Activated naive CD4-positive, alpha-beta T cell treated with anti-CD3 and anti-CD28 coated beads for 36 hours (primary cell): ENCODE measurements around the gene DSTN. TPM values are rescaled to one million over a fixed set of nuclear protein-coding genes. Genes with fewer than 3 reads are reported as not detected.

ENCODE experiments used
- CTCF ChIA-PET: fragments of 350-600 bp; sonication (Branson Sonifier 250); formaldehyde crosslinking; loops from one replicate; lab custom pipeline; 2021; ENCODE audit warnings: antibody characterized with exemption; lab: Charles Lee
- DNase-seq: peaks from one replicate; pipeline ENCODE4 v3.0.0-alpha.2; 2020
- H3K27ac Mint-ChIP-seq: one replicate; pipeline ENCODE4 v1.8.0; 2021; ENCODE audit warnings: mild to moderate bottlenecking, mixed read lengths
- H3K27me3 Mint-ChIP-seq: one replicate; pipeline ENCODE4 v1.8.0; 2021; ENCODE audit warnings: low read depth, mixed read lengths
- H3K36me3 Mint-ChIP-seq: one replicate; pipeline ENCODE4 v1.8.0; 2021; ENCODE audit warnings: low read depth, mixed read lengths
- H3K4me1 Mint-ChIP-seq: one replicate; pipeline ENCODE4 v1.8.0; 2021; ENCODE audit warnings: low read depth, mixed read lengths
- H3K4me3 Mint-ChIP-seq: one replicate; pipeline ENCODE4 v1.8.0; 2021; ENCODE audit warnings: mild to moderate bottlenecking, moderate library complexity, mixed read lengths
- H3K9me3 Mint-ChIP-seq: one replicate; pipeline ENCODE4 v1.8.0; 2021; ENCODE audit warnings: mixed read lengths
- intact Hi-C: fragments of 100-400 bp; cut with micrococcal nuclease; formaldehyde crosslinking; loops from one replicate; pipeline ENCODE4 v1.15.1; 2023
- total RNA-seq, 2 experiments: library from RNA; stranded (reverse); gene quantifications; one replicate each; pipeline ENCODE4 v1.2.3, GENCODE V29; 2021

Gene DSTN
- total RNA-seq, 2 experiments from 2014 or later = 68.9 to 69.7 TPM

DNA sequence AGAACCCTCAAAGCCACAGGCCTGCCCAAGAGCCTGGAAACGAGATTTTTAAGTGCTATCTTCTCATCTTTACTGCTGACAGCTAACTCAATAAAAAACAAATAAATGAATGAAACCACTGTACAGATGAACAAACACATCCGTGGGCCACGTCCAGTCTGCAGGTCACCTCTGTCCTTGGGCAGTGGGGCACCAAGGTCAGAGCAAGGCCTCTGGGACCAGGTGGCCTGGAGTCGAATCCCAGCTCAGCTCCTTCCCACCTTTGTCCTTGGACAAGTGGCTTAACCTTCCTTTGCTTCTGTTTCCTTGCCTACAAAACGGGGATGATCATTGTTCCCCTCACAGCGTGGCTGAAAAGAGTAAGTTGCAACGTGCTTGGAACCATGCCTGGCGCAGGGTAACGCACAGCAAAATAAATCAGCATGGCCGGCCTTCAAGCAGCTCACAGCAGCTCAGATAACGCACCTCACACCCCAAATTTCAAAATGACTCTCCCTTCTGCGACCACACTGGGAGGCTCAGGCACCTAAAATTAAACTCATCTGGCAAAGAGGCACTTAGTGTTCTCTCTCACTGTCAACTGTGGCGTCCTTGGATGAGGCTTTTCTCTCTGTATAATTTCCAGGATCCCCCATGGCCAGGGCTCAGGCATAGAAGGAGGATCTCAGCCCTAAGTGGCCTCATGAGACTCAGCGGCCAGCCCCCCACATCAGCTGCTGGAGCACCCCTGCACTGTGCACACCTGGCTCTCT lies 76.5 kb downstream of the DSTN start:
- no peaks in the 10 kb centered on the region for H3K27me3 Mint-ChIP-seq
- intact Hi-C loops = no loop called here

DNA sequence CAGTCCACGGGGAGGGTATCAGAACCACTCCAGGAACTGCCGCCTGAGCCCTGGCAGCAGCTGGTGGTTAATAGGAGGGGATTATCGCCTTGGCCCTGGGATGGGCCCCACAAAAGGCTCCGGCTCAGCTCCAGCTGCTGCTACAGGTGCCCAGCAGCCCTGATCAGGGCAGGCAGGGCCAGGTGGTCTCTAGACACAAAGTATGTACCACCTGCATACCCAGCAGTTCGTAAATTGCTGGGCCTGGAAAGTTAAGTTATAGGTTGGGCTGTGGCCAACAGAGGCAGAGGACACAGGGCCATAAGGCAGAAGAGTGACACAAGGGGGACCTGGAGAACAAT lies 77.1 kb downstream of the DSTN start:
- peaks cover 6% of the 10 kb centered on the region for H3K4me1 Mint-ChIP-seq
- no peaks in the 10 kb centered on the region for H3K36me3 Mint-ChIP-seq
- DNase-seq = no peak
- intact Hi-C loops = no loop called here
- H3K9me3 Mint-ChIP-seq = no peaks in the 10 kb centered on the region
- H3K27ac Mint-ChIP-seq = no peak overlapping the region
- H3K4me3 Mint-ChIP-seq = no peak overlapping the region
- CTCF ChIA-PET = interaction anchor here (0.7 to 1.6 kb wide), 3 partner anchors 19 to 226 kb away, joined by 3 to 5 read pairs (median 3); no protein-coding TSS in a partner anchor
- H3K27me3 Mint-ChIP-seq = no peaks in the 10 kb centered on the region

More for the DNA sequence above, 76.5 kb downstream of the DSTN start:
- Mint-ChIP-seq H3K4me3 (no peak overlapping the region), H3K36me3 (no peaks in the 10 kb centered on the region), H3K27ac (no peak overlapping the region), H3K9me3 (no peaks in the 10 kb centered on the region), H3K4me1 (peaks cover 6% of the 10 kb centered on the region)
- CTCF ChIA-PET = interaction anchor here (0.6 to 0.8 kb wide), 2 partner anchors 11 to 106 kb away, joined by 3 to 4 read pairs; no protein-coding TSS in a partner anchor
- DNase-seq = no peak

- Mint-ChIP-seq H3K36me3 (no peaks in the 10 kb centered on the region), H3K27me3 (no peaks in the 10 kb centered on the region), H3K9me3 (no peaks in the 10 kb centered on the region), H3K4me3 (no peak overlapping the region), H3K4me1 (peaks cover 6% of the 10 kb centered on the region), H3K27ac (no peak overlapping the region)
- DNase-seq = no peak
- intact Hi-C loops = no loop called here
- CTCF ChIA-PET = interaction anchor here (0.7 to 1.6 kb wide), 4 partner anchors 19 to 225 kb away, joined by 3 to 5 read pairs (median 4); no protein-coding TSS in a partner anchor
These were observed 77.8 kb downstream of the DSTN start for GRCh38 chr20:17647391-17648314.

DNA sequence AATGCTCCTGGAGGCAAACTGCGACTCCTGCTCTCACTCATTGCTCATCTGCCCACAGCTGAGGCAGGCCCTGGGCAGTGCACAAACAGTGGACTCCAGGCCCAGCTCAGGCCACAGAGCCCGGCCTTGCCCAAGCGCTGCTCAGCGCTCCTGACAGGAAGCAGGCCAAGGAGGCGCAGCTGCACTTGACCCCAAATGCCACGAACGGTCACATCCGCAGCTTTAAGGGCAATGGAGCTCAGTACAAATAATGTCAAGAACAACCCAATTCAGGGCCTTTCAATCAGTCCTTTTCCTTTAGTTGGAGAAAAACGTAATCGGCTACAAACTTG lies 78.4 kb downstream of the DSTN start:
- intact Hi-C loops = no loop called here

DNA sequence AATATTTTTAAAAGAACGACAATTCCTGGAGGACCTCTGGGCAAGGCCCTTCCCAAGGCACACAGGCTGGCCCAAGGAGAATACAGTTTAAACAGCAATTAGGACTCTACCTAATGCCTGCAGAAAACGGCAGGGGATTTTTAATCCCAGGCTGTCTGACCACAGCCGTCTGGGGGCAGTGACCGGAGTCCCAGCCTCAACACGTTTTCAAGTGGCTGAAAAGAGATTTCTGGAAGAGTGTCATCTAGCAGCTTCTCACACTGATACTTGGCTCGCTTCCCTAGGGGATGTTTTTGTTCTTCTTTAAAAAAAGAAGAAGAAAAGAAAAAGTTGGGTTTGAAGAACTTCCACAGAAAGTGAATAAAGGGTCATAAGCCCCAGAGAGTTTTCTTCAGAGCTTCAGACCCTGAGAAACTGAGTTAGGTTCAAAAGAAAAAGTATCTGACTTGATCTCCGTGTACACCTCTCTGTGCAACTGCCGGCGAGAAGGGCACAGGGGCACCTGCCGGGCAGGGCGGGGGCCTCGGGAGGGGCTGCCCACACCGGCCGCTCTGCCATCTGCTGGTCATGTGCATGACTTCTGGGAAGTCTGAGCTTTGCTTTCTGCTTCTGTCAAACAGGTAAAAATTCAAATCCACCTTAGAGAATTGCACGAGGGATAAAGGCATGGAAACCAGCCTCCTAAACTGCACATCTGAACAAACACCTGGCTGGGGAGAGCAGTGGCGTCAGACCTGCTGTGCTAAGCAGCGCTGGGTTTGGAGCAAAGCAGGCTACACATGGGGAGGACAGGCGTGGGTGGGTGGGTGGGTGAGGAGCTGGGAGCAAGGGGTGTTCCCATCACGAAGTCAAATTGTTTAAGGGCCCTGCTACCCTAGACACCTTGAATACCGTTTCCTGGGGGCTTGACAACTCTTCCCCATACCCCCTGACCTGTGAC lies 79.2 kb downstream of the DSTN start:
- Mint-ChIP-seq H3K36me3 (no peaks in the 10 kb centered on the region), H3K27ac (no peak overlapping the region), H3K27me3 (no peaks in the 10 kb centered on the region), H3K9me3 (no peaks in the 10 kb centered on the region), H3K4me1 (peaks cover 6% of the 10 kb centered on the region), H3K4me3 (no peak overlapping the region)
- DNase-seq = peak; percentile 47
- intact Hi-C loops = loop anchor here (1.0 kb wide), 1 partner anchor 144 kb away; no protein-coding TSS in a partner anchor
- CTCF ChIA-PET = interaction anchor here (0.9 to 2.7 kb wide), 11 partner anchors 10 to 348 kb away, joined by 3 to 8 read pairs (median 4); partner anchors contain the start of gene RRBP1

More for the DNA sequence above, 78.4 kb downstream of the DSTN start:
- DNase-seq = no peak
- H3K4me3 Mint-ChIP-seq = no peak overlapping the region
- CTCF ChIA-PET = interaction anchor here (1.2 to 1.6 kb wide), 3 partner anchors 18 to 225 kb away, joined by 3 to 5 read pairs (median 4); no protein-coding TSS in a partner anchor
- no peaks in the 10 kb centered on the region for H3K36me3 Mint-ChIP-seq
- no peaks in the 10 kb centered on the region for H3K27me3 Mint-ChIP-seq
- peaks cover 6% of the 10 kb centered on the region for H3K4me1 Mint-ChIP-seq
- H3K27ac Mint-ChIP-seq = no peak overlapping the region
- no peaks in the 10 kb centered on the region for H3K9me3 Mint-ChIP-seq

DNA sequence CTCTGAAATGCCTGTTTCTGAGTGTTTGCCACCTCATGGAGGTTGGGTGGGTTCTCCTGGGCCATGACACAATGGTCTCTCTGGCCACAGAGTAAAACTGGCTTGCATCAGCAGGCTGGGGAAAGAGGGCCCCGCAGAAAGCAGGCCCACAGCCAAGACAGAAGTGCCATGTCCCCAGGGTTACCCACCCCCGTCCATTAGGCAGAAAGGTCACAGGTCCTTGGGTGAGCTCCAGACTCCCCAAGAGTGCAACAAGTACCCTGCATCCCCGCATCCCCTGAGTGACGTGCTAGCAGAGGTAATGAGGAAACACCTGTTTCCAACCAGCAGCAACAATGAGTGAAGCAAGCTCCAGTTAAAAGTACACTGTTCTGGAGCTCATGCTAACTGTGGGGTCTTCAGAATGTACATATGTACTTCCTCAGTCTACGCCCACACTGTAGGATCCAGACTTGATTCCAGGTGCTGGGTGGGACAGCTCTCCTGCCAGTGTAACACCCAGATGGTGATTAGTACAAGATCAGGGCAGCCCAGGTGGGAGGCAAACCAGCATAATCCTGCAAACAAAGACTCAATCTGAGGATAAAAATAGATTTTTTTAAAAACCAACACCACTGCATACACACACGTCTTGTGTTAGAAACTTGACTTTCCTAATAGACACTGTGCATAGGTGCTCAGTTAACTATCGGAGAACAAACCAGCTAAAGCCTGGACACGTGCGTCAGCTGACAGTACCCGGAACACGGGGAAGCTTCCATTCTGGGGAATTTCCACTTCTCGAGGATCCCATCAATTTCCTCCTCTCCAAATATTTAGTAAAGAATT lies 80.6 kb downstream of the DSTN start:
- Mint-ChIP-seq H3K27me3 (no peaks in the 10 kb centered on the region), H3K4me1 (peaks cover 6% of the 10 kb centered on the region), H3K36me3 (no peaks in the 10 kb centered on the region), H3K9me3 (no peaks in the 10 kb centered on the region), H3K27ac (no peak overlapping the region), H3K4me3 (no peak overlapping the region)
- CTCF ChIA-PET = interaction anchor here (0.9 to 2.7 kb wide), 4 partner anchors 32 to 205 kb away, joined by 4 to 8 read pairs (median 6); partner anchors contain the start of gene RRBP1
- intact Hi-C loops = loop anchor here (1.0 kb wide), 1 partner anchor 113 kb away; no protein-coding TSS in a partner anchor
- DNase-seq = no peak

DNA sequence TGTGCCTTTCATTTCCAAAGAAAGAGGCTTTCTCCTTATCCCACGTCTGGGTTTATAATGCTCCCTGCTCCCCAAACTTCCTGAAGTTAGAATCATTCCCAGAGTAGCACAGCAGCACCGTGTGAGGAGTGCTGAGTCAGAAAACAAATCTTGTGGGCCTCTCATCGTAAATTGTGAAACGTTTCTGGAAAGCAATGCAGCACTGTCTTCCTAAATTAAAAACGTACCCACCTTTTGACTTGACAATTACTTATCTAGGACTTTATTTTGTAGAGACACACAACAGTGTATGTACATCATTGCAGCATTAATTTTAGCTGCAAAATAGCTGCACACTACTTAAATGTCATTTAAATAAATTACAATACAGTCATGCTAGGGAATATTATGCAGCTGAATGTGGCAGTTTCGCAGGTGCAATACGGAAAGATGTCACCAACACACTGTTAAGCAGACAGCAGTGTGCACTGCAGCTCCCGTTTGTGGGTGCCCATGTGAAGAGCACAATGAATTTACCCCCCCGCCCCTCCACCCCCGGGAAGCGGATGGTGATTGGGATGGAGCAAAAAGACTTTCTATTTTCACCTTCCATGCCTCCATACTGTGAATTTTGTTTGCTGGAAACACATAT lies 81.4 kb downstream of the DSTN start:
- CTCF ChIA-PET = interaction anchor here (0.8 to 2.7 kb wide), 3 partner anchors 31 to 115 kb away, joined by 3 to 8 read pairs (median 6); partner anchors contain the start of gene RRBP1
- H3K4me3 Mint-ChIP-seq = no peak overlapping the region
- peaks cover 6% of the 10 kb centered on the region for H3K4me1 Mint-ChIP-seq
- no peaks in the 10 kb centered on the region for H3K36me3 Mint-ChIP-seq
- no peak overlapping the region for H3K27ac Mint-ChIP-seq
- DNase-seq = no peak
- no peaks in the 10 kb centered on the region for H3K9me3 Mint-ChIP-seq
- H3K27me3 Mint-ChIP-seq = no peaks in the 10 kb centered on the region
- intact Hi-C loops = no loop called here

DNA sequence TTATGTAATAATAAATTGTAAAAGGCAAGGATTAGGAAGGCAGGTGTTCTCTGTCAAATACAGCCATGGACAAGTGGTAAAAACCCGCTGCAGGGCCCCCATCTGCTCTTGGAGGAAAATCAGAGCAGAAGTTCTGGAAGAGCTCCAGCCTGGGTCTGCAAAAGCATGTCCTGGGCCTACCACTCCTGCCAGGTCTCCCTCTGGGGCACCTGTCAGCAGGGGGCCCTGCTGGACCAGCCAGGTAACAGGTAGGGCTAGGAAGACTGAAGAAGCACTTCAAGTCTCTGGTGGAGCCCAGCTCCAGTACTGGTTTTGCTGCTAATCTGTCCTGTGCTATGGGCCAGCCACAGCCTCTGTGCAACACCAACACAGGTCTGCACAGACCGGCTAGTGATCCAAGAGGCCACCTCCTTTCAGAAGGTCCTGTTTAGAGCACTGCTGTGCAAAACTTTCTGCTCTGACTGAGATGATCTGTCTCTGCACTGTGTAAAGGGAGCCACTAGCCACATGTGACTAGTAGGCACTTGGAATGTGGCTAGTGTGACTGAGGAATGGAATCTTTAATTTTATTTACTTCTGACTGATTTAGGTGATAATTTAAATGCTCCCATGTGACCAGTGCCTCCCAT lies 82.0 kb downstream of the DSTN start:
- Mint-ChIP-seq H3K9me3 (no peaks in the 10 kb centered on the region), H3K36me3 (no peaks in the 10 kb centered on the region), H3K27me3 (no peaks in the 10 kb centered on the region), H3K4me3 (no peak overlapping the region), H3K4me1 (peaks cover 6% of the 10 kb centered on the region), H3K27ac (no peak overlapping the region)
- DNase-seq = peak; percentile 16
- intact Hi-C loops = no loop called here
- CTCF ChIA-PET = interaction anchor here (0.8 to 2.7 kb wide), 2 partner anchors 31 to 115 kb away, joined by 3 to 6 read pairs; partner anchors contain the start of gene RRBP1

- CTCF ChIA-PET = no interaction called here
- no peaks in the 10 kb centered on the region for H3K27me3 Mint-ChIP-seq
These were observed 82.5 kb downstream of the DSTN start for GRCh38 chr20:17652411-17652810.

More at GRCh38 chr20:17652411-17652810, 82.5 kb downstream of the DSTN start:
- Mint-ChIP-seq H3K4me1 (peaks cover 6% of the 10 kb centered on the region), H3K27ac (no peak overlapping the region), H3K36me3 (no peaks in the 10 kb centered on the region), H3K9me3 (no peaks in the 10 kb centered on the region), H3K4me3 (no peak overlapping the region)
- no peak for DNase-seq
- intact Hi-C loops = no loop called here
